ENCODE data around the gene GARIN3. TPM values are rescaled to one million over a fixed set of nuclear protein-coding genes. Genes with fewer than 3 reads are reported as not detected.

Gene GARIN3
- polyA plus RNA-seq, 1 of the 3 experiments (the other 2 are of a cell fraction): not detected

- WGBS (ENCODE audit: low lambda C conversion rate): 2% methylated on average over 6 of the region's 6 CpGs
- Histone ChIP-seq H4K20me1 (ENCODE audit: insufficient read depth) (no peaks in the 10 kb centered on the region), H3K4me2 (no peak overlapping the region), H3K27me3 (ENCODE audit: insufficient read depth) (no peaks in the 10 kb centered on the region; the same call in 1 of the 2 replicates), H3K9ac (no peak overlapping the region), H3K36me3 (replicated peaks in 1 of 2; ENCODE audit: control insufficient read depth in 1 of 2, insufficient read depth in 2 of 2, low read length in 1 of 2) (no peaks in the 10 kb centered on the region), H3K4me3 (ENCODE audit: low read depth in 2 of 2, low read length in 1 of 2) (no peak overlapping the region), H3F3A (replicated peaks; ENCODE audit: insufficient read depth) (no peaks in the 10 kb centered on the region), H3K27ac (ENCODE audit: low read depth in 2 of 2, low read length in 1 of 2) (no peak overlapping the region), H2AFZ (ENCODE audit: low read depth) (no peak overlapping the region), H3K9me3 (no peaks in the 10 kb centered on the region), H3K79me2 (ENCODE audit: insufficient read depth) (no peaks in the 10 kb centered on the region), H3K4me1 (ENCODE audit: control insufficient read depth in 1 of 2, insufficient read depth in 2 of 2, low read depth in 1 of 2, low read length in 1 of 2) (no peaks in the 10 kb centered on the region), H3K9me2 (no peaks in the 10 kb centered on the region)
- no peak for DNase-seq
- ChIA-PET POLR2A (no interaction called here), CTCF (no interaction called here)
- TF ChIP-seq NFIC (IDR thresholded peaks at IDR 0.05; ENCODE audit: borderline replicate concordance) (no peak), CTCF (IDR thresholded peaks at IDR 0.05) (no peak), NRF1 (IDR thresholded peaks at IDR 0.05; ENCODE audit: low read depth, low read length) (no peak), ZBTB33 (IDR thresholded peaks at IDR 0.05; ENCODE audit: borderline replicate concordance, low read depth) (no peak), FOXJ3 (CRISPR knock-in tag; IDR thresholded peaks at IDR 0.05) (no peak), ELF1 (IDR thresholded peaks at IDR 0.05) (no peak), PBX3 (IDR thresholded peaks at IDR 0.05) (no peak), FOXM1 (IDR thresholded peaks at IDR 0.05; ENCODE audit: low read depth) (no peak), RXRA (IDR thresholded peaks at IDR 0.05; ENCODE audit: borderline replicate concordance, low read depth) (no peak), MAX (IDR thresholded peaks at IDR 0.05; ENCODE audit: low read depth) (no peak), FOSL2 (IDR thresholded peaks at IDR 0.05; ENCODE audit: borderline replicate concordance, low read depth) (no peak), TAF1 (IDR thresholded peaks at IDR 0.05; ENCODE audit: borderline replicate concordance, low read depth, low read length) (no peak), POLR2AphosphoS5 (IDR thresholded peaks at IDR 0.05; ENCODE audit: low read depth, low read length) (no peak), MEF2A (IDR thresholded peaks at IDR 0.05; ENCODE audit: borderline replicate concordance, low read depth) (no peak), YY1 (IDR thresholded peaks at IDR 0.05; ENCODE audit: low read depth) (no peak), JUND (IDR thresholded peaks at IDR 0.05) (no peak), EP300 (IDR thresholded peaks at IDR 0.05; ENCODE audit: borderline replicate concordance in 1 of 2, low read depth in 1 of 2, low read length in 1 of 2) (no peak), TEAD4 (IDR thresholded peaks at IDR 0.05; ENCODE audit: borderline replicate concordance, insufficient read depth) (no peak)
Observed at GRCh38 chr5:157177953-157178352, 11.9 kb upstream of the GARIN3 start.
